ENCODE data around the gene LGR4. TPM values are rescaled to one million over a fixed set of nuclear protein-coding genes. Genes with fewer than 3 reads are reported as not detected.
"Not testable (repeated sequence)": the region's sequence is repeated elsewhere in the genome, so short reads cannot be mapped to it uniquely, and the experiment has no call there.

The LGR4 gene
- total RNA-seq, 1 experiment from 2014 or later, result 99.2 TPM

DNA sequence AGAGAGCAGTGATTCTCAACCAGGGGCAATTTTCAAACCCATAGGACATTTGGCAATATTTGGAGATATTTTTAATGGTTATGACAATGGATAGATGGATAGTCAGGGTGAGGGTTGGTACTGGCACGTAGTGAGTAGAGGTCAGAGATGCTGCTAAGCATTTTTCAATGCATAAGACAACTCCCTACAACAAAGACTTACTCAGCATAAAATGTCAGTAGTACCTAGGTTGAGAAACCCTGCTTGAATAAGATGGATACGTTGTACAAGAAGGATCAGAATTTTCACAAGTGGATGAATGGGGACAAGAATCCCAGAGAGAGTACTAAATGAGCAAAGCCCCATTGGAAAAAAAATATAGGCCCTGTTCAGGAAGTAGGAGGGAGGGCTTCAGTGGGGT lies 45.9 kb upstream of the LGR4 start:
- TF ChIP-seq, protein P1, sequence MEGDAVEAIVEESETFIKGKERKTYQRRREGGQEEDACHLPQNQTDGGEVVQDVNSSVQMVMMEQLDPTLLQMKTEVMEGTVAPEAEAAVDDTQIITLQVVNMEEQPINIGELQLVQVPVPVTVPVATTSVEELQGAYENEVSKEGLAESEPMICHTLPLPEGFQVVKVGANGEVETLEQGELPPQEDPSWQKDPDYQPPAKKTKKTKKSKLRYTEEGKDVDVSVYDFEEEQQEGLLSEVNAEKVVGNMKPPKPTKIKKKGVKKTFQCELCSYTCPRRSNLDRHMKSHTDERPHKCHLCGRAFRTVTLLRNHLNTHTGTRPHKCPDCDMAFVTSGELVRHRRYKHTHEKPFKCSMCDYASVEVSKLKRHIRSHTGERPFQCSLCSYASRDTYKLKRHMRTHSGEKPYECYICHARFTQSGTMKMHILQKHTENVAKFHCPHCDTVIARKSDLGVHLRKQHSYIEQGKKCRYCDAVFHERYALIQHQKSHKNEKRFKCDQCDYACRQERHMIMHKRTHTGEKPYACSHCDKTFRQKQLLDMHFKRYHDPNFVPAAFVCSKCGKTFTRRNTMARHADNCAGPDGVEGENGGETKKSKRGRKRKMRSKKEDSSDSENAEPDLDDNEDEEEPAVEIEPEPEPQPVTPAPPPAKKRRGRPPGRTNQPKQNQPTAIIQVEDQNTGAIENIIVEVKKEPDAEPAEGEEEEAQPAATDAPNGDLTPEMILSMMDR (conservative IDR thresholded peaks at IDR 0.05), result no peak
- Histone ChIP-seq H2BK5ac (ENCODE audit: insufficient read length, low read length) (no peak overlapping the region), H3K23me2 (ENCODE audit: insufficient read length, low read depth, low read length, poor library complexity, severe bottlenecking) (no peaks in the 10 kb centered on the region), H4K5ac (ENCODE audit: insufficient read length, low read depth, low read length) (no peak overlapping the region), H3K14ac (ENCODE audit: insufficient read depth, low read length) (no peak overlapping the region), H2AK5ac (ENCODE audit: insufficient read length, low read length) (no peak overlapping the region), H3K56ac (ENCODE audit: insufficient read length, low read depth, low read length) (no peak overlapping the region), H2BK12ac (ENCODE audit: insufficient read length, low read depth, low read length) (no peak overlapping the region), H2BK120ac (ENCODE audit: low read depth, low read length, poor library complexity, severe bottlenecking) (no peak overlapping the region), H3K27me3 (ENCODE audit: insufficient read depth, low read length) (no peaks in the 10 kb centered on the region), H3K27ac (ENCODE audit: insufficient read length, low read depth, low read length) (no peak overlapping the region), H4K91ac (ENCODE audit: insufficient read length, low read depth, low read length) (no peak overlapping the region), H3K9ac (ENCODE audit: extremely low read depth, insufficient read length, low read length) (no peak overlapping the region), H3K79me2 (ENCODE audit: insufficient read depth, low read length) (no peaks in the 10 kb centered on the region), H4K8ac (replicated peaks; ENCODE audit: insufficient read length, low read depth, low read length) (no peak overlapping the region), H2BK15ac (ENCODE audit: low read depth, low read length) (no peak overlapping the region), H3K4me2 (ENCODE audit: insufficient read depth, insufficient read length, low read length) (no peak overlapping the region), H3K4ac (ENCODE audit: low read depth, low read length) (no peak overlapping the region), H2BK20ac (ENCODE audit: low read depth, low read length, poor library complexity, severe bottlenecking) (no peak overlapping the region), H3K79me1 (ENCODE audit: insufficient read depth, low read depth, low read length, poor library complexity, severe bottlenecking) (no peaks in the 10 kb centered on the region), H3K4me1 (ENCODE audit: insufficient read depth, low read length) (no peaks in the 10 kb centered on the region), H4K20me1 (ENCODE audit: control insufficient read depth, insufficient read depth, insufficient read length) (no peaks in the 10 kb centered on the region), H2AFZ (ENCODE audit: low read length) (no peak overlapping the region), H3K23ac (ENCODE audit: insufficient read length, low read depth, low read length) (no peak overlapping the region), H3T11ph (ENCODE audit: low read length) (no peak overlapping the region), H3K18ac (ENCODE audit: insufficient read length, low read depth, low read length) (no peak overlapping the region), H3K9me3 (ENCODE audit: control insufficient read depth, low read depth, low read length) (no peaks in the 10 kb centered on the region)
- Mint-ChIP-seq H3K9me3 (no peaks in the 10 kb centered on the region), H3K4me1 (peaks cover under 1 to 2% of the 10 kb centered on the region in 2 experiments; a peak in 2 of 4 replicates), H3K27me3 (ENCODE audit: low read depth) (peaks cover 13% of the 10 kb centered on the region), H3K4me3 (no peak overlapping the region), H3K27ac (peak overlapping the region in 1 of 3 experiments; percentile 7; a peak in 1 of 7 replicates), H3K36me3 (ENCODE audit: insufficient read depth in 1 of 3, low read depth in 3 of 3) (no peaks in the 10 kb centered on the region)
- no peak for DNase-seq
- WGBS (ENCODE audit: extremely low coverage, insufficient read length, low lambda C conversion rate), result no CpG with 5 or more reads among the region's 2 CpGs

DNA sequence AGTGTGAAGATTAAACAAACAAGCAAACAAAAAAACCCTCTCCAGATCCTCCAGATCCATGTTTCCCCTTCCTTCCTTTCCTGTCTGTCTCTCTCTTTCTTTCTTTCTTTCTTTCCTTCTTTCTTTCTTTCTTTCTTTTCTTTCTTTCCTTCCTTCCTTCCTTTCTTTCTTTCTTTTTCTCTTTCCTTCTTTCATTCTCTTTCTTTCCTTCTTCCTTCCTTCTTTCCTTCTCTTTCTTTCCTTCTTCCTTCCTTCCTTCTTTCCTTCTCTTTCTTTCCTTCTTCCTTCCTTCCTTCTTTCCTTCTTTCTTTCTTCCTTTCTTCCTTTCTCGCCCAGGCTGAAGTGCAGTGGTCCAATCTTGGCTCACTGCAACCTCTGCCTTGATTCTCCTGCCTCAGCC lies 44.9 kb upstream of the LGR4 start:
- H3T11ph ChIP-seq (ENCODE audit: low read length); H3K23ac ChIP-seq (ENCODE audit: insufficient read length, low read depth, low read length); H3K4ac ChIP-seq (ENCODE audit: low read depth, low read length): not testable (repeated sequence)

More for the DNA sequence above, 44.9 kb upstream of the LGR4 start:
- not testable (repeated sequence) for H3K4me1 Mint-ChIP-seq; H3K9me3 ChIP-seq (ENCODE audit: control insufficient read depth, low read depth, low read length); H3K27me3 ChIP-seq (ENCODE audit: insufficient read depth, low read length); DNase-seq; H2BK15ac ChIP-seq (ENCODE audit: low read depth, low read length); H3K4me1 ChIP-seq (ENCODE audit: insufficient read depth, low read length); H3K79me1 ChIP-seq (ENCODE audit: insufficient read depth, low read depth, low read length, poor library complexity, severe bottlenecking); H3K4me3 Mint-ChIP-seq; H4K20me1 ChIP-seq (ENCODE audit: control insufficient read depth, insufficient read depth, insufficient read length); H3K79me2 ChIP-seq (ENCODE audit: insufficient read depth, low read length); H2AFZ ChIP-seq (ENCODE audit: low read length); H3K27ac Mint-ChIP-seq; H2AK5ac ChIP-seq (ENCODE audit: insufficient read length, low read length); H4K91ac ChIP-seq (ENCODE audit: insufficient read length, low read depth, low read length); H4K5ac ChIP-seq (ENCODE audit: insufficient read length, low read depth, low read length); H3K14ac ChIP-seq (ENCODE audit: insufficient read depth, low read length); H2BK20ac ChIP-seq (ENCODE audit: low read depth, low read length, poor library complexity, severe bottlenecking); H2BK5ac ChIP-seq (ENCODE audit: insufficient read length, low read length); H3K9ac ChIP-seq (ENCODE audit: extremely low read depth, insufficient read length, low read length); H4K8ac ChIP-seq (replicated peaks; ENCODE audit: insufficient read length, low read depth, low read length); H3K36me3 Mint-ChIP-seq (ENCODE audit: insufficient read depth in 1 of 3, low read depth in 3 of 3); H3K18ac ChIP-seq (ENCODE audit: insufficient read length, low read depth, low read length); H3K23me2 ChIP-seq (ENCODE audit: insufficient read length, low read depth, low read length, poor library complexity, severe bottlenecking); H2BK12ac ChIP-seq (ENCODE audit: insufficient read length, low read depth, low read length); H3K56ac ChIP-seq (ENCODE audit: insufficient read length, low read depth, low read length); H3K4me2 ChIP-seq (ENCODE audit: insufficient read depth, insufficient read length, low read length); H2BK120ac ChIP-seq (ENCODE audit: low read depth, low read length, poor library complexity, severe bottlenecking); H3K9me3 Mint-ChIP-seq; H3K27ac ChIP-seq (ENCODE audit: insufficient read length, low read depth, low read length)
- no CpG with 5 or more reads among the region's 1 CpG for WGBS (ENCODE audit: extremely low coverage, insufficient read length, low lambda C conversion rate)
- peaks cover 13% of the 10 kb centered on the region for H3K27me3 Mint-ChIP-seq (ENCODE audit: low read depth)

Measured in H9 (cell line).